Transverse colon (tissue), 4 donors: ENCODE results near the gene MAP1A. TPM values are rescaled to one million over a fixed set of nuclear protein-coding genes. Genes with fewer than 3 reads are reported as not detected.

ENCODE experiments used
- DNase-seq: peaks from one replicate; pipeline ENCODE4 v3.0.0-alpha.2; 2019
- H3K27ac ChIP-seq, 4 donors: fragments of 200-600 bp; sonication (generic); 2 replicates each; pipeline ENCODE4 v1.5.1; 2016 to 2018; ENCODE audit warnings: inconsistent platforms in 4 of 4
- H3K27me3 ChIP-seq: fragments of 200-600 bp; sonication (generic); 2 replicates; pipeline ENCODE4 v1.5.1; 2017; ENCODE audit warnings: inconsistent platforms
- H3K36me3 ChIP-seq, 4 donors: fragments of 200-600 bp; sonication (generic); 2 replicates each; pipeline ENCODE4 v1.5.1; 2017 to 2019; ENCODE audit warnings: inconsistent platforms in 4 of 4
- H3K4me1 ChIP-seq, 4 donors: fragments of 200-600 bp; sonication (generic); 2 replicates each; pipeline ENCODE4 v1.5.1; 2017 to 2020; ENCODE audit warnings: inconsistent platforms in 4 of 4
- H3K4me3 ChIP-seq, 4 donors: fragments of 200-600 bp; sonication (generic); 1 replicate in 1 of 4; 2 replicates in 3 of 4; pipeline versions ENCODE4 v1.5.1 to v1.6.1; 2017 to 2019; ENCODE audit warnings: inconsistent platforms in 4 of 4
- H3K9me3 ChIP-seq, 2 donors: fragments of 200-600 bp; sonication (generic); 2 replicates each; pipeline ENCODE4 v1.5.1; 2017 to 2019; ENCODE audit warnings: inconsistent platforms in 2 of 2
- CTCF ChIP-seq, 5 experiments: fragments of 200-600 bp in 3 of 5; fragments of 450-650 bp in 2 of 5; sonication (generic) in 3 of 5; IDR thresholded peaks; 1 replicate in 2 of 5; 2 replicates in 3 of 5; pipeline ENCODE4 v1.5.1; 2016 to 2017; ENCODE audit warnings: antibody characterized with exemption in 5 of 5, inconsistent platforms in 3 of 5, mild to moderate bottlenecking in 2 of 5, moderate library complexity in 1 of 5
- EP300 ChIP-seq: sonication (generic); formaldehyde crosslinking; IDR thresholded peaks from one replicate; pipeline ENCODE4 v1.6.1; 2017; ENCODE audit warnings: antibody characterized with exemption, low read depth
- POLR2A ChIP-seq: fragments of 450-650 bp; IDR thresholded peaks from one replicate; pipeline ENCODE4 v1.6.1; 2016; ENCODE audit warnings: antibody characterized with exemption, mild to moderate bottlenecking, moderate library complexity
- POLR2AphosphoS5 ChIP-seq, 3 donors: sonication (generic); formaldehyde crosslinking; IDR thresholded peaks; one replicate each; pipeline ENCODE4 v1.6.1; 2016; ENCODE audit warnings: antibody characterized with exemption in 3 of 3
- WGBS, 2 donors: methylation state at CpG; one replicate each; pipeline ENCODE4 v1.1.5; 2018; ENCODE audit warnings: low coverage in 1 of 2; 5-methylcytosine and 5-hydroxymethylcytosine counted together
- in situ Hi-C, 4 donors: fragments of 200-750 bp; cut with MboI; loops; one replicate each; pipeline versions ENCODE4 v1.15.0 to v1.15.1; 2017; ENCODE audit warnings: low sequenced_read_pairs in 3 of 4, low pct_ligation_motif_present in 1 of 4, low pct_unique_long_range_greater_than_20kb in 1 of 4
- intact Hi-C: fragments of 100-400 bp; cut with DNase I; formaldehyde crosslinking; loops from one replicate; pipeline ENCODE4 v1.15.1; 2023; ENCODE audit warnings: low total_unique reads
- total RNA-seq, 4 donors: library from RNA; depleted of rRNA; stranded (reverse); fragments of >200 nt; gene quantifications; one replicate each; pipeline ENCODE4 v1.1.0, GENCODE V29; 2016

Gene MAP1A
- total RNA-seq, 4 donors from 2014 or later, result 6.3 to 14.6 (median 9.8) TPM

GRCh38 chr15:43516185-43516584 is 1.2 kb upstream of the MAP1A start:
- Histone ChIP-seq H3K27me3 (peaks cover 8% of the 10 kb centered on the region), H3K9me3 (no peaks in the 10 kb centered on the region), H3K36me3 (no peaks in the 10 kb centered on the region), H3K27ac (peak overlapping the region; percentile 74 to 88 (median 81)), H3K4me3 (no peak overlapping the region), H3K4me1 (peaks cover 7 to 46% (median 18%) of the 10 kb centered on the region in 4 donors)
- WGBS, 2 donors, result 0 to 63% methylated on average over 1 to 5 of the region's 5 CpGs
- intact Hi-C loops (no loop called here), in situ Hi-C loops (no loop called here)
- no peak for DNase-seq
- TF ChIP-seq EP300 (no peak), POLR2AphosphoS5 (IDR thresholded peaks at IDR 0.05) (no peak), POLR2A (no peak), CTCF (IDR thresholded peaks at IDR 0.05) (no peak)

- Histone ChIP-seq H3K36me3 (no peaks in the 10 kb centered on the region), H3K4me3 (peak overlapping the region; percentile 25 to 52 (median 34)), H3K9me3 (no peaks in the 10 kb centered on the region), H3K27me3 (peaks cover 8% of the 10 kb centered on the region), H3K4me1 (peaks cover 4 to 39% (median 13%) of the 10 kb centered on the region in 4 donors), H3K27ac (peak overlapping the region; percentile 74 to 88 (median 81))
- no peak for DNase-seq
- 30 to 46% methylated on average over 2 to 4 of the region's 4 CpGs for WGBS, 2 donors
- TF ChIP-seq CTCF (IDR thresholded peaks at IDR 0.05), result no peak
- TF ChIP-seq POLR2A, result no peak
- in situ Hi-C loops, result no loop called here
- intact Hi-C loops, result no loop called here
Observed at GRCh38 chr15:43516801-43517353, 531 bp upstream of the MAP1A start.

DNA sequence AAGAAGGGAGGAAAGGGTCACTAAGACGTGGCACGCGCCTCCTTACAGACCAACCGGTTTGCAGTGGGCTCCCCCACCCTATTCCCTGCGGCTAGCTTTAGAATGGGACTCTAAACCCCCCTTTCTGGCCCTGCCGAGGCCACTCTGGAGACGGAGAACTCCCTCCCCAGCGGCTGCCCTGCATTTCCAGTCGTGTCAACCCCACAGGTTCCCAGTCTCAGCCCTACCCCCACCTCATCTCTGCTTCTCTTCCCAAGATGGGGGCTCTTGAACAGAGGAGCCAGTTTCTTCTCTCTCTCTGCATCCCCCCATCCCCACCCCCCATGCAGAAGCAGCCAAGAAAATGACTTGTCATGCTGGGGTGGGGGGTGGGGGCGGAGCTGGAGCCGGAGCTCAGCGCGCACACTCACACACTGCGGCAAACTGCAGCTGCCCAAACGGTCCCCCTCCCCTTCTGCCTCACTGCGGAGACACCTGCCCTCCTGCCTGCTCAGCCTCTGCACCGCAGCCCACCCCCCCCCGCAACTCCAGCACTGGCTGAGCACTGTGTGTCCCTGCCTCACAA is 871 bp downstream of the MAP1A start:
- in situ Hi-C loops (no loop called here), intact Hi-C loops (no loop called here)
- H3K27me3 ChIP-seq, result peaks cover 8% of the 10 kb centered on the region
- TF ChIP-seq POLR2AphosphoS5 (IDR thresholded peaks at IDR 0.05) (no peak), EP300 (no peak), POLR2A (no peak), CTCF (IDR thresholded peaks at IDR 0.05) (no peak)
- peak overlapping the region; percentile 7 to 52 (median 34) for H3K4me3 ChIP-seq
- H3K4me1 ChIP-seq, result peaks cover 4 to 39% (median 13%) of the 10 kb centered on the region in 4 donors
- peaks cover 0 to 4% (median 0%) of the 10 kb centered on the region in 4 donors for H3K36me3 ChIP-seq
- H3K9me3 ChIP-seq, result no peaks in the 10 kb centered on the region
- WGBS, 2 donors, result 3 to 7% methylated on average over 6 to 16 of the region's 18 CpGs
- peak overlapping the region; percentile 74 to 88 (median 81) for H3K27ac ChIP-seq
- DNase-seq, result no peak

- no peaks in the 10 kb centered on the region for H3K9me3 ChIP-seq
- intact Hi-C loops (no loop called here), in situ Hi-C loops (no loop called here)
- TF ChIP-seq CTCF (IDR thresholded peaks at IDR 0.05), result no peak
- no peak for TF ChIP-seq POLR2A
- no peak for TF ChIP-seq POLR2AphosphoS5 (IDR thresholded peaks at IDR 0.05)
- H3K27me3 ChIP-seq, result peaks cover 8% of the 10 kb centered on the region
- DNase-seq, result no peak
- peaks cover 0 to 4% (median 0%) of the 10 kb centered on the region in 4 donors for H3K36me3 ChIP-seq
- H3K27ac ChIP-seq, result peak overlapping the region in 2 of 4 donors; percentile 87 to 88
- WGBS, 2 donors, result 56% methylated on average over 2 of the region's 2 CpGs; no CpG with 5 or more reads in 1 of the 2 donors
- no peak overlapping the region for H3K4me3 ChIP-seq
- peaks cover under 1 to 34% (median 12%) of the 10 kb centered on the region in 4 donors for H3K4me1 ChIP-seq
Observed at GRCh38 chr15:43519196-43519595, 1.8 kb downstream of the MAP1A start.
